Fibroblast of skin of right quadriceps (primary cell): Measurements from ENCODE around the gene DCAF5.

Experiments
- DNase-seq: peaks from one replicate; pipeline ENCODE4 v3.0.0-alpha.2; 2013

DCAF5 gene

DNA sequence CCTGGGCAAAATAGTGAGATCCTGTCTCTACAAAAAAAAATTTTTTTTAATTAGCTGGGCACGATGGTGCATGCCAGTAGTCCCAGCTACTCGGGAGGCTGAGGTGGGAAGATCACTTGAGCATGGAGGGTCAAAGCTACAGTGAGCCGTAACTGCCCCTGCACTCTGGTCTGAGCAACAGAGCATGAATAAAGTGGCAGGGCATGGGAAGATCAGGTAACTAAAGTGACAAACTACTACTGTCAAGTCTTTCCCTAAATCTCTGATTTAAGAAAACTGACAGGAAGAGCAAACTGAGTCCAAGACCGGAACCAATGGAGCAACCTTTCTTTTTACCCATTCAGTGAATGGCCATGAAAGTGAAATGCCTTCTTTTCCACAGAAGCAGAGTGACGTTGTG, 10.8 kb downstream of the DCAF5 start:
- no peak for DNase-seq

DNA sequence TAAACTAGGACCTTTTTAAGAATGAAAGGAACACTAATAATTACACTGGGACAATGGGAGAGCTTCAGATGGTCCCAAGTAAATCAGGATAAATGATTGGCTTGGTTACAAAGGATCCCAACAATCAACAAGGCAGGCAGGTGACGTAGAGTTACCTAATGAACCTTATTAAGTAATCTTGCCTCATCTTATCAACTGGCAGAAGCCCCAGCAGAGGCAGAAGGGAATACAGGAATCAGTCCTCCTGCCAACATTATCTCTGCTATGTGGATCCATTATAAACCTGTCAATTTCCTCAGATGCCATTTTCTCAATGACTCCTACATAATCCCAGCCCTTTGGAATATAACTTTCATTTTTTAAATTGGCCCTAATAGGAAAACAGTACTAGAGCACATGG, 11.4 kb downstream of the DCAF5 start:
- no peak for DNase-seq

DNA sequence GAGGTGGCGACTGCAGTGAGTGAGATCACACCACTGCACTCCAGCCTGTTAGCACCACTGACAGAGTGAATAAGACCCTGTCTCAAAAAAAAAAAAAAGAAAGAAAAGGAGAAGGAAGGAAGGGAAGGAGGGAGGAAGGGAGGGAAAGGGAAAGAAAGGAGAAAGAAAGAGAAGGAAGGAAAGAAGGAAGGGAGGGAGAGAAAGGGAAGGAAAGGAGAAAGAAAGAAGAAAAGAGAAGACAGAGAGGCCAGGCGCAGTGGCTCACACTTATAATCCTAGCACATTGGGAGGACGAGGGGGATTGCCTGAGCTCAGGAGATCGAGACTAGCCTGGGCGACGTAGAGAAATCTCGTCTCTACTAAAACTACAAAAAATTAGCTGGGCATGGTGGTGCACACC, 13.2 kb downstream of the DCAF5 start:
- no peak for DNase-seq

- DNase-seq, result peak; percentile 61
Observed at GRCh38 chr14:69137843-69138535, 14.9 kb downstream of the DCAF5 start.

- DNase-seq, result peak; percentile 24
Observed at GRCh38 chr14:69137416-69137815, 15.5 kb downstream of the DCAF5 start.

GRCh38 chr14:69135133-69135532, 17.8 kb downstream of the DCAF5 start:
- no peak for DNase-seq

DNA sequence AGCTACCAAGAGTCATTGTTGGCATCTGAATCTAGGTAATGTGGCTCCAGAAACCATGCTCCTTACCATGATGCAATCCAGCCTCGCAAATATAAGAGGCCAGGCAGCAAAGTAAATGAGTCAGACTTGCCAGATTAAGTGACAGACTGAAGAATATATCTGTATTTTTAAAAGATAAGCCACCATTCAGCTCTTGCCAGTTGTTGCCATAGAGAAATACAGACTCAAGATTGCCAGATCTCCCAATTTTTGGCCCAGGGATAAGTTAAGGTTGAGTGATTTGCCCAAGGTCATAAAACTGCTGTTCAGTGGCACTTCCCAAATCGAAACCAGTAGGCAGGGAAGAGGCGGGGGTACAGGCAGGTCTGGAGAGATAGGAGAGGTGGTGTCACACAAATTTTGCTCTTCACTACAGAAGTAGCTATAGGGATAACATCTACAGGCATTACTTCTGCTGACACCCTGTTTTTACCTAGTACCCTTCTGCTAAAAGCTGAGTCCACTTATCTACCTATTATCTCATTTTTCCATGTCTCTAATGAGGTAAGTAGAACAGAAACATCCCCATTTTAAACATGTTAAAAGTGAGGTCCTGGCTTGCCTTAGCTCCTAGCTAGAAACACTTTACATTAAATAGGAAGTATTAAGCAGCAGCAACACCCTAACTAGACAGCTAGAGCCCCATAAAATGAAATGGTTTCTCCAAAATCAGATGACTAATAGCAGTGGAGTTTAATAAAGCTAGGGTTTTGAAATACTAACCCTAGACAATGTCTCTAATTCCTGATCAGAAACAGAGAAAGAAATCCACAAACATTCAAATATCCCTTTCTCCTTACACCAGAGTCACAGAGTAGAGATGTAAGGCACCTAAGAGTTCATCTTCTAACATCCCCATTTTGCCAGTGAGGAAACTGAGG, 19.5 kb downstream of the DCAF5 start:
- DNase-seq, result peak; percentile 66

- DNase-seq, result peak; percentile 11
Observed at GRCh38 chr14:69132513-69133181, 20.3 kb downstream of the DCAF5 start.

DNA sequence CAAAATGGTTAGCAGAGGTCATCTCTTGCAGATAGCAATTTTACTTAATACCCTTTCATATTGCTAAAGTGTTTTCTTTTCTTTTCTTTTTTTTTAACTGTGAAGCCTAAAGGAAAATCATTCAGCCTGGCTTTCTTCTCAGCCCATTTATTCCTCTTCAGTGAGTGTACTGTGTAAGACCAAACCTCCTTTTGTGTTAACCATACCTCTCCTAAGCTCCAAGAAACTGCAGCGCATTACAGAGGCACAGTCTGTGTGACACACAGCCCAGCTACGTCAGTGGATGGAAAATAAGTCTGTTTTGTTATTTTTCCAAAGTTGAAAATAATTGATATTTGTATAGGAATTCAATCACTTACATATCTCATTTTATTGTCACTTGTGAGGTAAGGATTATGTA, 21.7 kb downstream of the DCAF5 start:
- no peak for DNase-seq

DNA sequence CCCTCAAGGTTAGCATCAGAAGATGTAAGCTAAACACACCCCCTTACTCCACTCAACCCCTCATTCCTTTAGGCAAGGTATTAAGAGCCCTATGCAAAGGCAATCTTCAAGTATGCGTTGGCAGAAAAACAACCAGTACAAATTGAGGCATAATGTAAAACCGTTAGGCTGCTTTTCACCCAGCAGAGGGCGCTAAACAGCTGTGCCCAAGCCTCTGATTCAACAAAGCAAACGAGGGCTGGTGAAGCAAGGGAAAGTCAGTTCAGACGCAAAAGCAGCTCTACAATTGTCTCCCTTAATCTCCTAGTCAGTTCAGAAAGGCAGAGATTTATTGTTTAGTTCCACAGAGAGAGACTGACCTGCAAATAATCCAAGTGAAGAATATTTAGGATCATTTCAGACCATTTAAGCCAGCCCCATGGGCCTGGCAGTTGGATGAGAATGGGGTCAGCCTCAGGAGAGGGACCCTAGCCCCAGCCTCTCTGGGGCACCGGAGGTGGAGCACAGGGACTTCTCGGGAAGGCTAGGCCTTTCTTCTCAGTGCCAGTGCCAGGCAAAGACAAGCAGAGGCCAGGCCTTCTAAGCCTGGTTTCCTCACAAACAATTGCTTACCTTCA, 23.5 kb downstream of the DCAF5 start:
- DNase-seq, result peak; percentile 79

GRCh38 chr14:69118305-69118704, 34.6 kb downstream of the DCAF5 start:
- DNase-seq, result no peak

DNA sequence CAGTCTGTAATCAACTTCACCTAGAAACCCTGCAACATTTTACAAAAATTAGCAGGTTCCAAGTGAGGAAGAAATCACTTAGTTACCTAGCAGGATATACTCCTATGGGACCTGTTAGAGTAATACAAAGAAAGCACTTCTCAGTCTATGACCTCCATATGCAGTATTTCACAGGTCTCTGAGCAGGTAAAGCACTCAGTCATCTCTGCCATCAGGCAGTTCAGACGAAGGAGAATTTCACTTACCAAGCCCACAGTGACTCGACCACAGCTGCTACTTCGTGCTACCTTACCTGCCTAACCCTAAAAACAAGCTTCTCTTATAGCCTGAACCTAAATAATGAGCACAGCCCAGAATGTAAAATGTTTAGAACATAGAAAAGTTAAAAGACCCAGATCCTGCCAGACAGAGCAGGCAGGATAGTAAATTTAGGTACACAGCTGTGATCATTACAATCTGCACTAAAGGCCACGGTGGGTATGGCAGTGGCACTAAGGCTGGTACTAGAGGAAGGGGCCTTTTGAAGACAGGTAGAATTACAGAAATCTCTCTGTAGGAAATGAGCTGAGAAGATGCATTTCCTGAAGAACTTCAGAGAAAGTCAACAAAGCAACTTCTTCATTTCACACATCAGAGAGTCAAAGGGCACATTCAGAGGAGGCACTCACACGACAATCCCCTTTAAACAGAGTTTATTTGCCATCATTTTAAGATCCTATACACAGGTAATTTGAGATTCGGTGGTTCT, 35.7 kb downstream of the DCAF5 start:
- no peak for DNase-seq

DNA sequence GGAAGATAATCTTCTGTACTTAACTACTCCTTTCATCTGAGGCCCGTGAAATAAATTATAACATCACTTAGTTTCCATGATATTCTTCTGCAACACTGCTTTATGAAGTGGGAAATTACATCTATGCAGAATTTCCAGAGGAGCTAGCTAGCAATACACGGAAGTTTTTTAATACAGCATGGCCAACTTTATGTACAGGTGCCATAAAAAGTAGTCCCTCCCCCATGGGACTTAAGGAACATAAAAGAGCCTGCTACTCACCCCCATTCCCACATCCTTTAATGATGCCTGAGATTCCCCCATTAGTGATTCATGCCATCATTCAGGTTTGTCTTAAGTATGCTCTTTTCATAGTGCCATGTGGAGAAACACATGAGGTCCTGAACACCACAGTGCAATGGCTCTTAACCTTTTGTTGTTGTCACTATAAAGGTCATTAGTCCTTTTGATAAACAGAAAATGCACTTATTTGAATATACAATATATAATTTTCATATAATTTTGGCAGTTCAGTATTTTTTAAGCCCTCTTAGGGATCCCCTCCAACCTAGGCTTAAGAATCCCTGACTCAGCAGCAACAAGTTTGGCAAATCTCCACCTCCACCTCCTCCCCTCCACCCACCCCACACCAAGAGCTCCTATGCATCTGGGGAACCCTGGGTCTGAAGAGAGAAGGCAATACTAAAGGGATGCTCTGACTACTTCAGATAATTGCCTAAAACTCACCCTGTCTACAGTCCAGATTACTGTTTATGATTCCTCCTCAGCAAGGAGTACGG, 37.3 kb downstream of the DCAF5 start:
- DNase-seq, result no peak

GRCh38 chr14:69114763-69115162, 38.2 kb downstream of the DCAF5 start:
- no peak for DNase-seq

DNA sequence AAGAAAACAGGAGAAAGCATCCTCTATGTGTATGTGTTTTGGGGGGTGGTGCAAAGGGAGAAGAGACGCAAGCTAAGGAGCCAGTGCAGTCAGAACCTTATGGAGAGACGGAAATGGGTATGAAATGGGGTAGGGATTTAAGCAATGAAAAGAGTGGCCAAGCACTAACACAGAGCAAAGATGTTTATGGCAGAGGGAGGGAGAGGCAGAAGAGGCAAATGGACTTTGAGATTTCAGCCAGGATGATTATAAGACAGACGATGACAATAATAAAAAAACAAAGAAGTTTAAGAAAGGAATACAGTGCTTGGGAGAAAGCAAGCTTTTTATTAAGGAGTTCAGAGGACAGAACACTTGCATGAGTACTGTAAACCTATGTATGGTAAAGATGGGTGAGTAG, 44.6 kb downstream of the DCAF5 start:
- DNase-seq, result no peak

DNA sequence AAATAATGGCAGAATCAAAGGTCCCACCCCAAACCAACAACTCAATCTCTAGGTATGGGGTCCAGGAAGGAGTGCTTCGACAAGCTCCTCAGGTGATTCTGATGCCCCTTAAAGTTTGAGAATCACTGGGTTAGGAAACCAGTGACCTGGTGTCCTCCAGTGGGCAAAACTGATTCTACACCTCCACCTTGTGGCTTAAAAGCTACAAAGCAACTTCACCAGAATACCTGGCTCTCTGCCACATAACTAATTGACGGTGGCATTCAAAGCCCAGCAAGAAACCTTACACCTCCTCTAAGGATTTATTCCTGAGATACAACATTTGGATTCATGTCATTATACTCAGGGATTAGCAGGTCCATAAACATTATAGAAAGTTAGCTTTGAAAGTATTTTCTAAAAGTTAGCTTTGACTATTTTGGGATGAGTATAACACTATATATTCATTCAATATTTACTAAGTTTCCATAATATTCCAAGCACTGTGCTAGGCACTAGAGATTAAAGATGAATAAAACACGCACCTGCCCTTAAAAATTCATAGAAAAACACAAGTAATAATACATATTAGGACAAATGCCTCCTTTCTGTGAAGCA, 45.4 kb downstream of the DCAF5 start:
- DNase-seq, result peak; percentile 73

DNA sequence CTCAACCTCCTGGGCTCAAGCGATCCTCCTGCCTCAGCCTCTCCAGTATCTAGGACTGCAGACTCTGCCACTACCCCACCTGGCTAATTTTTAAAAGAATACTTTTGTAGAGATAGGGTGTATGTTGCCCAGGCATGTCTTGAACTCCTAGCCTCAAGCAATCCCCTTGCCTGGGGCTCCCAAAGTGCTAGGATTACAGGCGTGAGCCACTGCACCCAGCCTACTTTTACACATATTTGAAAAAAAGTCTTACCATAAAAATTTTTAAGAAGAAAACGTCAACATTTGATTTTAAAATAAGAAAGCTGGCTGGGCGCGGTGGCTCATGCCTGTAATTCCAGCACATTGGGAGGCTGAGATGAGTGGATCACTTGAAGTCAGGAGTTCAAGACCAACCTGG, 46.5 kb downstream of the DCAF5 start:
- DNase-seq, result no peak

DNA sequence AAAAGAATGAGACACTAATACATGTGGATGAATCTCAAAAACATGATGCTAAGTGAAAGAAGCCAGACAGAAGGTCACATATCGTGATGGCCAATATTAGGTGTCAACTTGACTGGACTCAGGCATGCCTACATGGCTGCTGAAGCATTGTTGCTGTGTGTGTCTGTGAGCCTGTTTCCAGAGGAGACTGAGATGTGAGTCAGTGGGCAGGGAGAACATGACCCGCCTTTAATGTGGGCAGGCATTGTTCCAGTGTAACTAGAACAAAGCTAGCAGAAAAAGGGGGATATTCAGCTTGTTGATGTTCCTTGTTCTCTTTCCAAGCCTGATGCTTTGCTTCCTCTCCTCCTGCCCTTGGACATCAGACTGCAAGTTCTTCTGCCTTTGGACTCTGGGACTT, 47.6 kb downstream of the DCAF5 start:
- peak; percentile 39 for DNase-seq

DNA sequence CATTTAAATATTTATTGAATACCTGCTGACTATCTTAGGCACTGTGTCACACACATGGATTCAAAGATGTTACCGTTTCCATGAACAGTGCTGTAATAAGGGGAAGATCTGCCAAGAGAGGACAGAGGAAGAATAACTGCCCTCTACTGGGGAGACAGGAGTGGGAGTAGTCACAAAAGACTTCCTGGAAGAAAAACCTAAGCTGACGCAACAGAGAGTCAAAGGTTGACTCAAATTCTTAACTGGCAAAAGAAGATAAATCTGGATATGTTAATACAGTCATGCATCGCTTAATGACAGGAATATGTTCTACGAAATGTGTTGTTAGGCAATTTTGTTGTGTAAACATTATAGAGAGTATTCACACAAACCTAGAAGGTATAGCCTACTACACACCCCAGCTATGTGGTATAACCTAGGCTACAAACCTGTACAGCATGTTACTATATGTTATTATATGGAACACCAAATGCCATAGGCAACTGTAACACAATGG, 51.5 kb downstream of the DCAF5 start:
- peak; percentile 84 for DNase-seq

GRCh38 chr14:69097974-69098373, 54.9 kb downstream of the DCAF5 start:
- no peak for DNase-seq
